HepG2 (cell line): ENCODE measurements around the gene PSMB10. TPM values are rescaled to one million over a fixed set of nuclear protein-coding genes. Genes with fewer than 3 reads are reported as not detected.

Experiments
- CHD2 ChIP-seq: IDR thresholded peaks from 2 replicates; pipeline ENCODE4 v1.6.1; 2011; ENCODE audit warnings: low read depth, low read length, improper control_type of control experiment
- CREB3 ChIP-seq: sonication (generic); formaldehyde crosslinking; IDR thresholded peaks from 2 replicates; pipeline ENCODE4 v1.5.0; 2020; ENCODE audit warnings: missing genetic modification reagents
- DPF2 ChIP-seq: sonication (generic); formaldehyde crosslinking; IDR thresholded peaks from 2 replicates; pipeline ENCODE4 v1.4.0; 2020; ENCODE audit warnings: mild to moderate bottlenecking, low read depth, missing genetic modification reagents, borderline replicate concordance
- GLI4 ChIP-seq: sonication (generic); formaldehyde crosslinking; IDR thresholded peaks from 2 replicates; pipeline ENCODE4 v1.5.1; 2020; ENCODE audit warnings: missing genetic modification reagents, mild to moderate bottlenecking, moderate library complexity, borderline replicate concordance
- JDP2 ChIP-seq: sonication (generic); formaldehyde crosslinking; IDR thresholded peaks from 2 replicates; pipeline ENCODE4 v1.8.1; 2022; ENCODE audit warnings: missing genetic modification reagents, borderline replicate concordance
- KLF9 ChIP-seq: IDR thresholded peaks from 2 replicates; pipeline ENCODE4 v1.6.1; 2016; ENCODE audit warnings: low read depth
- NCOR1 ChIP-seq: fragments of 200-600 bp; sonication (generic); IDR thresholded peaks from 2 replicates; pipeline ENCODE4 v1.7.0; 2017; ENCODE audit warnings: antibody characterized with exemption, low read length, borderline replicate concordance
- SRSF4 ChIP-seq: fragments of 200-400 bp; formaldehyde crosslinking; IDR thresholded peaks from one replicate; pipeline ENCODE4 v1.6.1; 2018; ENCODE audit warnings: mild to moderate bottlenecking, low read depth, low read length, moderate library complexity; ENCODE audit not compliant: poor library complexity, severe bottlenecking
- THYN1 ChIP-seq: sonication (generic); formaldehyde crosslinking; IDR thresholded peaks from 2 replicates; pipeline ENCODE4 v1.8.1; 2023; ENCODE audit warnings: low read depth, mild to moderate bottlenecking, moderate library complexity, missing genetic modification reagents, borderline replicate concordance
- ZBTB10 ChIP-seq: sonication (generic); formaldehyde crosslinking; IDR thresholded peaks from 2 replicates; pipeline ENCODE4 v1.4.0; 2020; ENCODE audit warnings: missing genetic modification reagents, borderline replicate concordance
- ZBTB14 ChIP-seq: sonication (generic); formaldehyde crosslinking; IDR thresholded peaks from 2 replicates; pipeline ENCODE4 v1.4.0; 2020; ENCODE audit warnings: missing genetic modification reagents
- ZBTB3 ChIP-seq: sonication (generic); formaldehyde crosslinking; IDR thresholded peaks from 2 replicates; pipeline ENCODE4 v1.4.0; 2020; ENCODE audit warnings: low read depth, mild to moderate bottlenecking, moderate library complexity, missing genetic modification reagents, borderline replicate concordance
- ZBTB37 ChIP-seq: sonication (generic); formaldehyde crosslinking; IDR thresholded peaks from 2 replicates; pipeline ENCODE4 v1.4.0; 2020; ENCODE audit warnings: mild to moderate bottlenecking, missing genetic modification reagents
- ZMAT3 ChIP-seq: sonication (generic); formaldehyde crosslinking; conservative IDR thresholded peaks from 2 replicates; pipeline ENCODE4 v1.7.0; 2021; ENCODE audit warnings: missing genetic modification reagents
- ZMAT5 ChIP-seq: sonication (generic); formaldehyde crosslinking; IDR thresholded peaks from 2 replicates; pipeline ENCODE4 v1.5.0; 2020; ENCODE audit warnings: mild to moderate bottlenecking, low read depth, missing genetic modification reagents, borderline replicate concordance
- ZNF382 ChIP-seq: sonication (generic); formaldehyde crosslinking; IDR thresholded peaks from 2 replicates; pipeline ENCODE4 v1.5.0; 2020; ENCODE audit warnings: missing genetic modification reagents, mild to moderate bottlenecking, borderline replicate concordance
- ZNF629 ChIP-seq: sonication (generic); formaldehyde crosslinking; conservative IDR thresholded peaks from 2 replicates; pipeline ENCODE4 v1.5.0; 2020; ENCODE audit warnings: missing genetic modification reagents
- ZNF746 ChIP-seq: sonication (generic); formaldehyde crosslinking; IDR thresholded peaks from 2 replicates; pipeline ENCODE4 v1.8.0; 2022; ENCODE audit warnings: mild to moderate bottlenecking, missing genetic modification reagents
- polyA plus RNA-seq, 8 experiments: library from polyadenylated mRNA; depleted of rRNA in 3 of 8; stranded (reverse) in 7 of 8; unstranded in 1 of 8; fragments of >200 nt; fragmentation: Illumina TruSeq in 4 of 8; extraction: Trizol in 4 of 8; gene quantifications; 2 replicates each; pipeline versions ENCODE4 v1.2.1 to v1.2.3, GENCODE V29; 2011 to 2016; ENCODE audit warnings: low read depth in 4 of 8, missing spikeins in 1 of 8, mixed read lengths in 1 of 8; ENCODE audit not compliant: insufficient read depth in 1 of 8
- total RNA-seq, 5 experiments: library from RNA; depleted of rRNA; stranded (reverse); fragments of >200 nt; fragmentation: Illumina TruSeq; extraction: Trizol; gene quantifications; 2 replicates each; pipeline ENCODE4 v1.2.3, GENCODE V29; 2016; ENCODE audit warnings: low read depth in 1 of 5

PSMB10 gene
- total and polyA plus RNA-seq, 2 of the 13 experiments (the other 11 are each of a cell fraction or from before 2014, with no cell fraction given) = 12.7 to 65.9 TPM

- TF ChIP-seq NCOR1 (peak; percentile 30; the same call in 1 of the 2 replicates), ZMAT5 (CRISPR knock-in tag) (no peak; the same call in 1 of the 2 replicates), DPF2 (peak; percentile 67; the same call in 1 of the 2 replicates), GLI4 (CRISPR knock-in tag) (no peak; the same call in 1 of the 2 replicates), THYN1 (no peak), ZNF629 (CRISPR knock-in tag) (0 out of 2 replicates have a peak, but pooled peaks have one; percentile 29), ZBTB10 (CRISPR knock-in tag) (peak; percentile 82), ZNF746 (CRISPR knock-in tag) (no peak; the same call in 1 of the 2 replicates), CREB3 (peak; percentile 83; the same call in 1 of the 2 replicates), ZBTB37 (CRISPR knock-in tag) (no peak), JDP2 (CRISPR knock-in tag) (no peak), CHD2 (no peak), ZNF382 (no peak), SRSF4 (no peak), ZBTB3 (CRISPR knock-in tag) (peak; percentile 91; the same call in 1 of the 2 replicates), ZBTB14 (CRISPR knock-in tag) (peak; percentile 1; the same call in 1 of the 2 replicates), KLF9 (peak; percentile 92), ZMAT3 (no peak)
Observed at GRCh38 chr16:67935402-67936123, 1.1 kb downstream of the PSMB10 start (continued).
